Neural progenitor cell (in vitro differentiated cells): Measurements from ENCODE around the gene FHL1. TPM values are rescaled to one million over a fixed set of nuclear protein-coding genes. Genes with fewer than 3 reads are reported as not detected.

Experiments used
- DNase-seq: peaks from one replicate; pipeline ENCODE4 v3.0.0-alpha.2; 2016; ENCODE audit warnings: low spot score
- H2AFZ ChIP-seq: fragments of 200-600 bp; sonication (generic); replicated peaks from 2 replicates; pipeline ENCODE4 v1.6.1; 2016; ENCODE audit warnings: antibody characterized with exemption
- H3F3A ChIP-seq: fragments of 200-600 bp; sonication (generic); 2 replicates; pipeline ENCODE4 v1.6.1; 2016; ENCODE audit warnings: antibody characterized with exemption, low read depth
- H3K27ac ChIP-seq: fragments of 200-600 bp; sonication (generic); 2 replicates; pipeline ENCODE4 v1.5.1; 2016; ENCODE audit warnings: mild to moderate bottlenecking
- H3K27me3 ChIP-seq: fragments of 200-600 bp; sonication (generic); 2 replicates; pipeline ENCODE4 v1.6.1; 2016; ENCODE audit warnings: mild to moderate bottlenecking, moderate library complexity
- H3K36me3 ChIP-seq: fragments of 200-600 bp; sonication (generic); 2 replicates; pipeline ENCODE4 v1.5.1; 2016
- H3K4me1 ChIP-seq: fragments of 200-600 bp; sonication (generic); 2 replicates; pipeline ENCODE4 v1.6.1; 2016; ENCODE audit warnings: mixed run types
- H3K4me2 ChIP-seq: fragments of 200-600 bp; sonication (generic); 2 replicates; pipeline ENCODE4 v1.6.1; 2016
- H3K4me3 ChIP-seq: fragments of 200-600 bp; sonication (generic); 2 replicates; pipeline ENCODE4 v1.5.1; 2016
- H3K79me2 ChIP-seq: fragments of 200-600 bp; sonication (generic); 2 replicates; pipeline ENCODE4 v1.6.1; 2016; ENCODE audit warnings: low read depth
- H3K9ac ChIP-seq: fragments of 200-600 bp; sonication (generic); 2 replicates; pipeline ENCODE4 v1.6.1; 2016
- H3K9me3 ChIP-seq: fragments of 200-600 bp; sonication (generic); 2 replicates; pipeline ENCODE4 v1.5.1; 2016; ENCODE audit warnings: low read depth
- H4K20me1 ChIP-seq: fragments of 200-600 bp; sonication (generic); 2 replicates; pipeline ENCODE4 v1.6.1; 2016; ENCODE audit warnings: low read depth
- H3K27ac Mint-ChIP-seq: 3 replicates; pipeline ENCODE4 v1.8.0; 2021; ENCODE audit warnings: mixed read lengths
- H3K27me3 Mint-ChIP-seq: 2 replicates; pipeline ENCODE4 v1.8.0; 2022; ENCODE audit warnings: low read depth, mild to moderate bottlenecking, inconsistent platforms, moderate library complexity, mixed read lengths; ENCODE audit not compliant: insufficient read depth
- H3K36me3 Mint-ChIP-seq: 3 replicates; pipeline ENCODE4 v1.8.0; 2021; ENCODE audit warnings: mixed read lengths
- H3K4me1 Mint-ChIP-seq: 3 replicates; pipeline ENCODE4 v1.8.0; 2021; ENCODE audit warnings: mixed read lengths
- H3K4me3 Mint-ChIP-seq: 3 replicates; pipeline ENCODE4 v1.8.0; 2021; ENCODE audit warnings: mild to moderate bottlenecking, moderate library complexity, mixed read lengths
- H3K9me3 Mint-ChIP-seq: 3 replicates; pipeline ENCODE4 v1.8.0; 2020; ENCODE audit warnings: mixed read lengths
- EZH2 ChIP-seq: fragments of 200-600 bp; sonication (generic); IDR thresholded peaks from 2 replicates; pipeline ENCODE4 v1.6.1; 2017; ENCODE audit warnings: antibody characterized with exemption, mild to moderate bottlenecking, moderate library complexity
- EZH2phosphoT487 ChIP-seq: fragments of 200-600 bp; sonication (generic); IDR thresholded peaks from 2 replicates; pipeline ENCODE4 v1.6.1; 2017; ENCODE audit warnings: antibody characterized with exemption
- total RNA-seq: library from RNA; depleted of rRNA; stranded (reverse); fragments of >200 nt; gene quantifications from 2 replicates; pipeline ENCODE4 v1.2.3, GENCODE V29; 2015; ENCODE audit warnings: low replicate concordance
- TF ChIP-seq, protein P1 (sequence below): fragments of 200-600 bp; sonication (generic); IDR thresholded peaks from 2 replicates; pipeline ENCODE4 v1.5.1; 2017; ENCODE audit warnings: antibody characterized with exemption, mild to moderate bottlenecking

FHL1 gene
- total RNA-seq, 1 donor from 2014 or later: 67.6 TPM

DNA sequence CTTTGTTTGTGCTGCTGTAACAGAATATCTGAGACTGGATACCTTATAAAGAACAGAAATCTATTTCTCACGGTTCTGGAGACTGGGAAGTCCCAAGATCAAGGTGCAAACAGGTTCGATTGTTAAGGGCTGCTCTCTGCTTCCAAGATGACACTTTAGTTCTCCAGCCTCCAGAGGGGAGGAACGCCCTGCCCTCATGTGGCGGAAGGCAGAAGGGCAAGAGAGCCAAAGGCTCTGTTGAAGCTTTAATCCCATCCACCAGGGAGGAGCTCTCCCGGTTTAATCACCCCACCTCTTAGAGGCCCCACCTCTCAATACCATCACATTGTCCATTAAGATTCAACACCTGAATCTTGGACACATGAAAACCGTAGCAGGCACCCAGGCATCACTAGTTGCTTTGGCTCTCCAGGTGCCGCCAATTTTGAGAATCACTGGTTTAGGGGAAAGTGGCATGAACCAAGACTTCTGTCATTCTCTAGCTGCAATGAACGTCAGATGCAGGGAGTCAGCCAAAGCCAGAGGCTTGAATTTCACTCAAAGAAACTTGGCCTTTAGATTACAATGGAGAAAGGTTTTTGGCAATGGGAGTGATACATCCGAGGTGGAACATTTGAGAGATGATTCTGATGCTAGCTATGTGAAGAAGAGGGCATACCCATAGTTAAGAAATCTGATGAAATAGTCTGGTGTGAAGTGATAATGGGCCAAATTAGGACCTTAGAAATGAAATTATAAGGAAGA lies 15.7 kb downstream of the FHL1 start:
- no peak overlapping the region for H3K27ac Mint-ChIP-seq
- Histone ChIP-seq H3K27me3 (no peaks in the 10 kb centered on the region), H4K20me1 (peaks cover 15% of the 10 kb centered on the region), H3K36me3 (no peaks in the 10 kb centered on the region), H3K27ac (no peak overlapping the region), H3K79me2 (peaks cover 3% of the 10 kb centered on the region), H3K9me3 (no peaks in the 10 kb centered on the region), H3F3A (no peaks in the 10 kb centered on the region), H3K4me2 (no peak overlapping the region), H3K4me1 (peaks cover 7% of the 10 kb centered on the region), H2AFZ (no peak overlapping the region), H3K9ac (no peak overlapping the region), H3K4me3 (no peak overlapping the region)
- H3K36me3 Mint-ChIP-seq: peaks cover 10% of the 10 kb centered on the region
- peak; percentile 64 for DNase-seq
- TF ChIP-seq, protein P1, sequence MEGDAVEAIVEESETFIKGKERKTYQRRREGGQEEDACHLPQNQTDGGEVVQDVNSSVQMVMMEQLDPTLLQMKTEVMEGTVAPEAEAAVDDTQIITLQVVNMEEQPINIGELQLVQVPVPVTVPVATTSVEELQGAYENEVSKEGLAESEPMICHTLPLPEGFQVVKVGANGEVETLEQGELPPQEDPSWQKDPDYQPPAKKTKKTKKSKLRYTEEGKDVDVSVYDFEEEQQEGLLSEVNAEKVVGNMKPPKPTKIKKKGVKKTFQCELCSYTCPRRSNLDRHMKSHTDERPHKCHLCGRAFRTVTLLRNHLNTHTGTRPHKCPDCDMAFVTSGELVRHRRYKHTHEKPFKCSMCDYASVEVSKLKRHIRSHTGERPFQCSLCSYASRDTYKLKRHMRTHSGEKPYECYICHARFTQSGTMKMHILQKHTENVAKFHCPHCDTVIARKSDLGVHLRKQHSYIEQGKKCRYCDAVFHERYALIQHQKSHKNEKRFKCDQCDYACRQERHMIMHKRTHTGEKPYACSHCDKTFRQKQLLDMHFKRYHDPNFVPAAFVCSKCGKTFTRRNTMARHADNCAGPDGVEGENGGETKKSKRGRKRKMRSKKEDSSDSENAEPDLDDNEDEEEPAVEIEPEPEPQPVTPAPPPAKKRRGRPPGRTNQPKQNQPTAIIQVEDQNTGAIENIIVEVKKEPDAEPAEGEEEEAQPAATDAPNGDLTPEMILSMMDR: peak; percentile 63
- TF ChIP-seq EZH2: no peak
- H3K4me3 Mint-ChIP-seq: no peak overlapping the region
- peaks cover 12% of the 10 kb centered on the region for H3K27me3 Mint-ChIP-seq
- H3K9me3 Mint-ChIP-seq: peaks cover 8% of the 10 kb centered on the region
- peaks cover 37% of the 10 kb centered on the region for H3K4me1 Mint-ChIP-seq

DNA sequence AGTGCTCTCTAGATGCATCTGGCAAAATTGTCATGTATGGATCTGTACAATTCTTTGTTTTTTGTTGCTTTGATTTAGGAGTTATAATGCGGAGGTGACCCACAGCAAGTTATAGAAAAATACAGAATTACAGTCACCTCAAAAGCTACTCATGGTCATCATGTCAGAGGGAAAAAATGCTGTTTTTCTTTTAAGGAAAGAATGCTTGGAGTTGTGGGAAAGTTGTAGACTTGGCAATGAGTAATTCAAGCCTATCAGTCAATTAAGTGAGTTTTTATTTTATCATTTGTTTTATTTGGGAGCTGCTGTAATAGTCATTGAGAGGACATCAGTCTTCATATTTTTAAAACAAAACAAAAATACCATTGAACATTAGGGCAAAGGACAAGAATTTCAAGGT lies 16.4 kb downstream of the FHL1 start:
- Mint-ChIP-seq H3K4me1 (peaks cover 44% of the 10 kb centered on the region), H3K4me3 (no peak overlapping the region), H3K27me3 (peaks cover 12% of the 10 kb centered on the region), H3K9me3 (peaks cover 8% of the 10 kb centered on the region), H3K27ac (no peak overlapping the region), H3K36me3 (peaks cover 10% of the 10 kb centered on the region)
- H3K4me3 ChIP-seq: no peak overlapping the region
- H3K27me3 ChIP-seq: no peaks in the 10 kb centered on the region
- no peak overlapping the region for H3K27ac ChIP-seq
- H3K4me2 ChIP-seq: no peak overlapping the region
- no peaks in the 10 kb centered on the region for H3K9me3 ChIP-seq
- peaks cover 7% of the 10 kb centered on the region for H3K4me1 ChIP-seq
- H3K9ac ChIP-seq: no peak overlapping the region
- H3K36me3 ChIP-seq: no peaks in the 10 kb centered on the region
- no peak for DNase-seq
- H2AFZ ChIP-seq: no peak overlapping the region
- TF ChIP-seq EZH2phosphoT487: no peak
- TF ChIP-seq EZH2: no peak
- TF ChIP-seq, protein P1: no peak
- peaks cover 3% of the 10 kb centered on the region for H3K79me2 ChIP-seq
- peaks cover 15% of the 10 kb centered on the region for H4K20me1 ChIP-seq
- H3F3A ChIP-seq: no peaks in the 10 kb centered on the region

DNA sequence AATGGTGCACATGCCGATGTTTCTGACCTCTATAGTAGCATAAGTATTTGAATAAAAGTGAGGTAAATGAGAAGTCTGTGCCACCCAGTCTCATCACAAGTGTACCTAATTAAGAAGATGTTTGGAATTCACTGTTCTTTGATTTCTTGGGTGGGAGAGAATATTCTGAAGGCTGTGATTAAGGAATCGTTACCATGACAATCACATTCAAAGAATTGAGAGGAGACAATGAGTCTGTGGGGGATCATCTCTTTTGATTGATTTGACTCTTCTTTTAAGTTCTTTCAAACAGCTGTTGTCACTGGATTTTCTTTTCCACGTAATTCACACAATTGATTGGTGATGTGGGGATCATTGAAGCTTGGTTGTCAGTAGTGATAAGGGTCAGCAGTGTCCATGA lies 18.1 kb downstream of the FHL1 start:
- no peak overlapping the region for H3K9ac ChIP-seq
- H4K20me1 ChIP-seq: peaks cover 26% of the 10 kb centered on the region
- Mint-ChIP-seq H3K27ac (peak overlapping the region; percentile 80), H3K9me3 (peaks cover 8% of the 10 kb centered on the region), H3K36me3 (peaks cover 8% of the 10 kb centered on the region), H3K4me1 (peaks cover 60% of the 10 kb centered on the region), H3K4me3 (peak overlapping the region; percentile 2), H3K27me3 (peaks cover 12% of the 10 kb centered on the region)
- peak; percentile 46 for DNase-seq
- TF ChIP-seq EZH2: no peak
- no peak for TF ChIP-seq EZH2phosphoT487
- TF ChIP-seq, protein P1: no peak
- H3K9me3 ChIP-seq: no peaks in the 10 kb centered on the region
- H3F3A ChIP-seq: no peaks in the 10 kb centered on the region
- H3K36me3 ChIP-seq: no peaks in the 10 kb centered on the region
- H3K4me2 ChIP-seq: peak overlapping the region; percentile 50
- peaks cover 13% of the 10 kb centered on the region for H3K4me1 ChIP-seq
- H3K79me2 ChIP-seq: peaks cover 3% of the 10 kb centered on the region
- H3K27ac ChIP-seq: no peak overlapping the region
- no peak overlapping the region for H2AFZ ChIP-seq
- no peaks in the 10 kb centered on the region for H3K27me3 ChIP-seq
- no peak overlapping the region for H3K4me3 ChIP-seq
